IMR-90 (cell line): ENCODE measurements around the gene ELL.

Experiments
- BHLHE40 ChIP-seq: fragments of 150-350 bp; IDR thresholded peaks from 2 replicates; pipeline ENCODE4 v1.6.1; 2016; ENCODE audit warnings: mild to moderate bottlenecking, low read depth, low read length
- CEBPB ChIP-seq: IDR thresholded peaks from 2 replicates; pipeline ENCODE4 v1.6.1; 2012; ENCODE audit warnings: low read depth, low read length, improper control_type of control experiment
- CHD1 ChIP-seq: IDR thresholded peaks from 2 replicates; pipeline ENCODE4 v1.6.1; 2012; ENCODE audit warnings: low read depth, low read length, improper control_type of control experiment
- CTCF ChIP-seq: conservative IDR thresholded peaks from 2 replicates; pipeline ENCODE4 v1.5.1; 2012; ENCODE audit warnings: mild to moderate bottlenecking, low read depth, low read length, improper control_type of control experiment
- FOS ChIP-seq: fragments of 150-350 bp; IDR thresholded peaks from 2 replicates; pipeline ENCODE4 v1.6.1; 2016; ENCODE audit warnings: low read depth, low read length
- MAZ ChIP-seq: IDR thresholded peaks from 2 replicates; pipeline ENCODE4 v1.6.1; 2012; ENCODE audit warnings: low read depth, mild to moderate bottlenecking, low read length, improper control_type of control experiment, moderate library complexity, borderline replicate concordance
- MXI1 ChIP-seq: IDR thresholded peaks from 2 replicates; pipeline ENCODE4 v1.6.1; 2012; ENCODE audit warnings: low read depth, mild to moderate bottlenecking, low read length, moderate library complexity, borderline replicate concordance
- POLR2A ChIP-seq: IDR thresholded peaks from 2 replicates; pipeline ENCODE4 v1.6.1; 2012; ENCODE audit warnings: mild to moderate bottlenecking, low read depth, low read length
- RAD21 ChIP-seq: IDR thresholded peaks from 2 replicates; pipeline ENCODE4 v1.6.1; 2012; ENCODE audit warnings: low read length, improper control_type of control experiment
- RCOR1 ChIP-seq: IDR thresholded peaks from 2 replicates; pipeline ENCODE4 v1.6.1; 2012; ENCODE audit warnings: mild to moderate bottlenecking, low read length, improper control_type of control experiment; ENCODE audit not compliant: insufficient replicate concordance
- RFX5 ChIP-seq: IDR thresholded peaks from 2 replicates; pipeline ENCODE4 v1.8.0; 2012; ENCODE audit warnings: low read depth, mild to moderate bottlenecking, low read length, moderate library complexity
- SMC3 ChIP-seq: fragments of 150-350 bp; IDR thresholded peaks from 2 replicates; pipeline ENCODE4 v1.6.1; 2016; ENCODE audit warnings: low read depth, mild to moderate bottlenecking, antibody characterized with exemption, low read length, moderate library complexity
- TF ChIP-seq, protein P1 (sequence below): fragments of 150-350 bp; IDR thresholded peaks from 2 replicates; pipeline ENCODE4 v1.6.1; 2016; ENCODE audit warnings: low read depth, mild to moderate bottlenecking, low read length, moderate library complexity, borderline replicate concordance
- TF ChIP-seq, protein P2 (sequence below): fragments of 150-350 bp; IDR thresholded peaks from 2 replicates; pipeline ENCODE4 v1.6.1; 2017; ENCODE audit warnings: mild to moderate bottlenecking, antibody characterized with exemption, low read length, low read depth

- TF ChIP-seq CTCF = peak; percentile 45
- TF ChIP-seq RFX5 = no peak
- no peak for TF ChIP-seq POLR2A
- TF ChIP-seq, protein P1, sequence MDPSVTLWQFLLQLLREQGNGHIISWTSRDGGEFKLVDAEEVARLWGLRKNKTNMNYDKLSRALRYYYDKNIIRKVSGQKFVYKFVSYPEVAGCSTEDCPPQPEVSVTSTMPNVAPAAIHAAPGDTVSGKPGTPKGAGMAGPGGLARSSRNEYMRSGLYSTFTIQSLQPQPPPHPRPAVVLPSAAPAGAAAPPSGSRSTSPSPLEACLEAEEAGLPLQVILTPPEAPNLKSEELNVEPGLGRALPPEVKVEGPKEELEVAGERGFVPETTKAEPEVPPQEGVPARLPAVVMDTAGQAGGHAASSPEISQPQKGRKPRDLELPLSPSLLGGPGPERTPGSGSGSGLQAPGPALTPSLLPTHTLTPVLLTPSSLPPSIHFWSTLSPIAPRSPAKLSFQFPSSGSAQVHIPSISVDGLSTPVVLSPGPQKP = no peak
- no peak for TF ChIP-seq BHLHE40
- peak; percentile 39; the same call in 1 of the 2 replicates for TF ChIP-seq SMC3
- TF ChIP-seq RAD21 = no peak; the same call in 1 of the 2 replicates
- TF ChIP-seq, protein P2, sequence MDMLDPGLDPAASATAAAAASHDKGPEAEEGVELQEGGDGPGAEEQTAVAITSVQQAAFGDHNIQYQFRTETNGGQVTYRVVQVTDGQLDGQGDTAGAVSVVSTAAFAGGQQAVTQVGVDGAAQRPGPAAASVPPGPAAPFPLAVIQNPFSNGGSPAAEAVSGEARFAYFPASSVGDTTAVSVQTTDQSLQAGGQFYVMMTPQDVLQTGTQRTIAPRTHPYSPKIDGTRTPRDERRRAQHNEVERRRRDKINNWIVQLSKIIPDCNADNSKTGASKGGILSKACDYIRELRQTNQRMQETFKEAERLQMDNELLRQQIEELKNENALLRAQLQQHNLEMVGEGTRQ = no peak
- TF ChIP-seq MXI1 = no peak
- no peak for TF ChIP-seq FOS
- TF ChIP-seq CHD1 = no peak
- no peak for TF ChIP-seq MAZ
- no peak for TF ChIP-seq CEBPB
- TF ChIP-seq RCOR1 = no peak
These were observed 120.2 kb downstream of the ELL start for GRCh38 chr19:18401580-18402112.
